Middle frontal gyrus (tissue), 1 donor: Measurements from ENCODE around the gene UTS2B.

ENCODE experiments used
- DNase-seq: peaks from one replicate; pipeline ENCODE4 v3.0.0-alpha.2; 2015; ENCODE audit warnings: low spot score; ENCODE audit errors: extremely low spot score

The UTS2B gene

DNA sequence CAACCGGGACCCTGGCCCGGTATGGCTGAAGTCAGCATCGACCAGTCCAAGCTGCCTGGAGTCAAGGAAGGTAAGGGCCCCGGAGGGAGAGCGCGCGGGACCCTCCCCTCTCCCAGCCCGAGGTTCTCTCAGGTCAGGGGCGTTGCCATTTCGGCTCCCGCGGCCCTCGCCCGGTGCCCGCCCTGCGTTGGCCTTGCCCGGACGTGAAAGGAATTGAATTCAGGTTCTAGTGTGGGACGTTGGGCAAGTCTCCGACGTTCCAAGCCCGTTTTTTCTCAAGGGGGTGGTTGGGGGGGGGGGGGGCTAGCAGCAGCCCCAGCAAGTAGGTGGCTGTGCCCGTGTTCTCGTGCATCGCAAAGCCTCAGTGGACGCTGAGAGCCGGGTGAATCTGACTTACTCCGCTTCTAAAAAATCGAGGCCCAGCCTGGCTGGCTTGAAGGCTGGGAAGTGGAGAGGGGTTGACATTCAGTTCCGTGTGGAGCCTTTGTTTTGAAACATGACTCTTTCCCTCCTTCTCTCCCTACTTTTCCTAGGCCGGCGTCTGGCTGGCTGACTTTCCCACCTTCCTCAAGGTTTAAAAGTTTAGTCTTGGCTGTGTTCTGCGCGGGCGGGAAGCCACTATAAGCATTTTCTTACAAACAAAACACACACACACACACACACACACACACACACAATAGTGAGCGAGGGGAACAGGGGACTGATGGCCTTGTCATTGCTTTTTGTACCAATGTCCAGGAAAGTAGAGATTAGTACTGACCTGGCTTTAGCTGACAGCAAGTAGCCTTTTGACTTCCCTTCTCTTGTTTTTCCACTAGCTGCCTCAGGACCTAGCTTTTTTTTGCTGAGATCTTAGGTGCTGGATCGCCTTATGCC lies at the start of gene UTS2B:
TSS of gene UTS2B (minus strand) at position 873 of the 876 bp plus-strand sequence. CDS start 48,337 bp downstream, outside the sequence.
- DNase-seq = no peak

- DNase-seq = no peak
Observed at GRCh38 chr3:191380001-191380400, 49.7 kb upstream of the UTS2B start.

- no peak for DNase-seq
Observed at GRCh38 chr3:191379446-191379845, 49.1 kb upstream of the UTS2B start.

- DNase-seq = no peak
Observed at GRCh38 chr3:191378142-191378812, 48.0 kb upstream of the UTS2B start.

- no peak for DNase-seq
Observed at GRCh38 chr3:191376516-191377141, 46.3 kb upstream of the UTS2B start.

GRCh38 chr3:191373327-191373726 lies 43.0 kb upstream of the UTS2B start:
- DNase-seq = no peak

DNA sequence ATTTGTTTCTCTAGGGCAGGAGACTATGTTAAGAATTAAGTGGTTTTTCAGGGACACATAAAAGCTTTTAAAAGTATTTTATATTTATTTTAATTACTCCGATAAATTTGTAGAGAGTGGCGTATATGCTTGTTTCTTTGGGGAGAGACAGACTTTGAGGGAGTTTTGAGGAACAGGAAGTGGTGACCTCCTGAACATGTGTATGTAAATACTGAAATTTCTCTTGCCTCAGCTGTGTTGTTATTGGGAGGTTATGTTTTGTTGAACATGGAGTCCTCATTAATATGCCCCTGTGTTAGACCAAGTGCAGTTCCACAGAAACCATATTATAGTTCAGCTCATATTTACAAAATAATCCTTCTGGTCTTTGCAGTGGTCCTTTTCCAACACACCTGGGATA lies 41.8 kb upstream of the UTS2B start:
- no peak for DNase-seq

DNA sequence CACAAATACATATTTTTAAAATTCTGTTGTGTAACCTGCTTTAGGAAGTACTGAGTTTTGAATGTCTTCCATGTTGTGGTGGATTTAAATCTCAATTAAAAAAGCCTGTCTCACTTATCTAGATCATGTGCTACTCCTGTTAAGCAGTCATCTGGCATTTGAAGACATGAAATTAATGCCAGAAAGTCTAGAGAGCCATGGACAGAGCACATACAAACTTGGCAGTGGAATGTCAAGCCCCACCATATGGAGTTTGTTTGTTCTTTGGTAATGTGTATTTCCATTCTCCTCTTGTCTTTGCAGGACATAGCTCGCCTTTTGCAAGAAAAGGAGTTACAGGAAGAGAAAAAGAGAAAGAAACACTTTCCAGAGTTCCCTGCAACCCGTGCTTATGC lies 39.3 kb upstream of the UTS2B start:
- DNase-seq = no peak

- no peak for DNase-seq
Observed at GRCh38 chr3:191368755-191369615, 38.7 kb upstream of the UTS2B start.

- DNase-seq = no peak
Observed at GRCh38 chr3:191366675-191367074, 36.3 kb upstream of the UTS2B start.

GRCh38 chr3:191363221-191363620 lies 32.9 kb upstream of the UTS2B start:
- DNase-seq = no peak

- DNase-seq = no peak
Observed at GRCh38 chr3:191362524-191363090, 32.3 kb upstream of the UTS2B start.

DNA sequence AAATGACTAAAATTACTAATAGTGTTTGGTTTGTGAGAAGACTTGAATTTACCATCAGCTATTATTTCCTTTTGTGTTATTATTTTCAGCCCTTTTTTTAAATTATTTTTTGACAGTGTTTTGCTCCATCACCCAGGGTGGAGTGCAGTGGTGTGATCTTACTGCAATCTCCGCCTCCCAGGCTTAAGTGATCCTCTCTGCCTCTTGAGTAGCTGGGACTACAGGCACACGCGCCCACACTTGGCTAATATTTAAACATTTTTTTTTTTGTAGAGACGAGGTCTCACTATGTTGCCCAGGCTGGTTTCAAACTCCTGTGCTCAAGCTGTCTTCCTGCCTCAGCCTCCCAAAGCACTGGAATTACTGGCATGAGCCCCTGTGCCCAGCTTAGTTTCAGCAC lies 31.7 kb upstream of the UTS2B start:
- DNase-seq = no peak

- DNase-seq = no peak
Observed at GRCh38 chr3:191361456-191361855, 31.1 kb upstream of the UTS2B start.

DNA sequence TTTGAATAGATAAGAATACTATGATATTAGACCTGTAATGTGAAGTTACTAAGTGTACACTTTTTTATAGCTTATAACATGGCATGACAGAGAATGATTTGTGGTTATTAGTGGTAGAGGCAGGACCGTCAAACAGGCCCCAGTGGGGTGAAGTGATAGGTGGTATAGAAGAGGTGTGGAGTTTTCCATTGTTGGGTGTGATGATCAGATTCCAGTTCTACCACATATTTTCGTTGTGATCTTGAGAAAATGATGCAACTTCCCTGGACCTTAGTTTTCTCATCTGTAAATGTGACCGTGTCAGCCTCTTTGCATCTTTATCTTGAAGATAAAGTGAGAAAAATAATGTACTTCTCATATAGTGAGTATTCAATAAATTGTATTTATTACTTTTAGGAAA lies 30.3 kb upstream of the UTS2B start:
- no peak for DNase-seq

DNA sequence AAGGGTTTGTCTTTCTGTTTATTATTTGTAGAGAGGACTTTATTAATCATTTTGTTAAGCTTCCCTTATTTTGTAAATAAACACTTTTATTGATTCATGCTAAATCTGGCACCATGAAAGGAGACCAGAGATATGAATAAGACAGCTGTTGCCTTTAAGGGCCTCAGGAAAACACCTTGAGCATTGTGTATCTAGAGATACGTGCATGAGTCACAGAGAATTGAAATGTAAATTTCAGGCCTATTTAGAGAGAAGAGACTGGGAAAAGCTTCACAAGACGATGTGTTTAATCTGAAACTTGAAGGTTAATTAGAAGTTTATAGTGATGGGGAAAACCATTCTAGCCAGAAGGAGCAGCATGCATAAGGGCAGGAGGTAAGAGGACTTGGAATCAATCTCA lies 28.6 kb upstream of the UTS2B start:
- no peak for DNase-seq

DNA sequence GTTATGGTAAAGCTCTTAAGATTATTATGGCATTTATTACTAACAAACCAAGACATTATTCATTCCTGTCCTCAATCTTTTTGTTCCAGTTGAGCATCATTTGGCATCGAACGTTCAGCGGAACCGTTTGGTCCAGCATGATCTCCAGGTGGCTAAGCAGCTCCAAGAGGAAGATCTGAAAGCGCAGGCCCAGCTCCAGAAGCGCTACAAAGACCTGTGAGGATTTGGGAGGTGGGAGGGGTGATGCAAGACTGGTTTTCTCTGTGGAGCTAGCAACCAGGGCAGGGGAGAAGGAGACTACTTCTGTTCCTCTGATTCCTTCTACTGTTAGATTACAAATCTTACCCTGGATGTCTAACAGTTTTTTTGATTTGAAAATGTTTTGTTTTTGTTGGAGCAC lies 27.6 kb upstream of the UTS2B start:
- no peak for DNase-seq

DNA sequence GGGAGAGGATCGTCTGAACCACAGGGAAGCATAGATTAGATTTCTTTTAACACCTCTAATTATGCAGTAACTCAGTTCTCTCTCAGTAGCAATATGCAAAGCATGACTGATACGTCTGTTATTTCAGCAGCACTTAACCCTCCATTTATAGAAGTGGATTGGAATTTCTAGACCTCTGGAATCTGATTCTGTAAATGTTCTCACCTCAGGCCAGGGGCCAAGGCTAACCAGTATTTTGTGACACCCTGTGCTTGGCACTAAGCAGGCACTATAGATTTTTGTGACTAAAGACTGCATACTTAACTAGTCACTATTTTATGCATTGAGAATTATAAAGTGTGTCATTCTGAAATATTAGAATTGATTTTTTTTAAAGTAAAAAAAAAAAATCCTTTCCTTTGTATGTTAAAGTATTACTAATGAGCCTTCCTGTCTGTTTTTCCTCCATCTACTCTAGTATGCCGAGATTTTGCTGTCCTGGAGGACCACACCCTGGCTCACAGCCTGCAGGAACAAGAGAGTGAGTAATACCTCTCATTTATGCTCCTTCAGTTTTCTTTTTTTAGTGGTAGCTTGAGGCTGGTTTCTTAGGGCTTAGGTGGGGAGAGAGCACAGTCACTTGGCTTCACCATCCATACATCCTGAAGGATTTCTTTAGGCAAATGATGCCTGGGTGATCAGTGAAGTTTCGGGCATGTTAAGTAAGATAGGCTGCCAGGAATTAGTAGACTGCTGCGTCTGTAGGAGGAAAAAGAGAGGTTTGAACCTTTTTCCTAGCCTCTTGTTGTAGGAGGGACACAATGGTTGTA lies 26.5 kb upstream of the UTS2B start:
- DNase-seq = no peak

- no peak for DNase-seq
Observed at GRCh38 chr3:191355406-191355805, 25.1 kb upstream of the UTS2B start.
